ENCODE results near the gene ABHD2. TPM values are rescaled to one million over a fixed set of nuclear protein-coding genes. Genes with fewer than 3 reads are reported as not detected.

Gene ABHD2
- total RNA-seq, 1 experiment from 2014 or later: 52.4 TPM

DNA sequence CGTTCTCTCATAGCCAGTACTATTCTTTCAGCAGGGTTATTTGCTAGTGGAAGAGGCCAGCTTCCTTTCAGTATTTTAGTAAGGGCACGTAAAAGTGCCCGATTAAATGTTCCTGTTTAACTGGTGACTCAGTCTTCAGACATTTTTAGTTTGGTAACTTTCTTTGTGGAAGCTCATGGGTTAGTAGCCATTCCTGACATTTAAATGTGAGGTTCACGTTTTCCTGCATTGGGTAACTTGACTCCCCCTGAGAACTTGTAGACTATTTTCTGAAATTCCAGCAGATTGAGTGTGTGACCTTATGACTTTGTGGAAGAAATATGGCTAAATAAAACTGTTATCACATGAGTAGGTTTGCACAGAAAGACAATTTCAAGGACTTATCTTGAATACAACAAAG is 16.9 kb downstream of the ABHD2 start:
- Histone ChIP-seq H3K27me3 (replicated peaks; ENCODE audit: insufficient read depth, low read depth, low read length, poor library complexity) (no peaks in the 10 kb centered on the region), H3K4me3 (ENCODE audit: low read depth, low read length, poor library complexity, severe bottlenecking) (no peak overlapping the region), H3K27ac (ENCODE audit: low read depth, low read length, poor library complexity, severe bottlenecking) (no peak overlapping the region), H3K36me3 (ENCODE audit: insufficient read depth, low read length, poor library complexity, severe bottlenecking) (no peaks in the 10 kb centered on the region), H3K4me1 (ENCODE audit: insufficient read depth, low read length, poor library complexity, severe bottlenecking) (peaks cover 4% of the 10 kb centered on the region), H3K9me3 (ENCODE audit: low read depth, low read length, poor library complexity, severe bottlenecking) (no peaks in the 10 kb centered on the region)
- BruUV-seq (replicated peaks): no TSS peak
- POLR2A ChIA-PET (ENCODE audit: low non-redundant PET): no interaction called here
- peak; percentile 33 for DNase-seq (ENCODE audit: low spot score)
- TF ChIP-seq, protein P1, sequence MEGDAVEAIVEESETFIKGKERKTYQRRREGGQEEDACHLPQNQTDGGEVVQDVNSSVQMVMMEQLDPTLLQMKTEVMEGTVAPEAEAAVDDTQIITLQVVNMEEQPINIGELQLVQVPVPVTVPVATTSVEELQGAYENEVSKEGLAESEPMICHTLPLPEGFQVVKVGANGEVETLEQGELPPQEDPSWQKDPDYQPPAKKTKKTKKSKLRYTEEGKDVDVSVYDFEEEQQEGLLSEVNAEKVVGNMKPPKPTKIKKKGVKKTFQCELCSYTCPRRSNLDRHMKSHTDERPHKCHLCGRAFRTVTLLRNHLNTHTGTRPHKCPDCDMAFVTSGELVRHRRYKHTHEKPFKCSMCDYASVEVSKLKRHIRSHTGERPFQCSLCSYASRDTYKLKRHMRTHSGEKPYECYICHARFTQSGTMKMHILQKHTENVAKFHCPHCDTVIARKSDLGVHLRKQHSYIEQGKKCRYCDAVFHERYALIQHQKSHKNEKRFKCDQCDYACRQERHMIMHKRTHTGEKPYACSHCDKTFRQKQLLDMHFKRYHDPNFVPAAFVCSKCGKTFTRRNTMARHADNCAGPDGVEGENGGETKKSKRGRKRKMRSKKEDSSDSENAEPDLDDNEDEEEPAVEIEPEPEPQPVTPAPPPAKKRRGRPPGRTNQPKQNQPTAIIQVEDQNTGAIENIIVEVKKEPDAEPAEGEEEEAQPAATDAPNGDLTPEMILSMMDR (conservative IDR thresholded peaks at IDR 0.05; ENCODE audit: low read depth, low read length): no peak
- TF ChIP-seq EZH2 (IDR thresholded peaks at IDR 0.05; ENCODE audit: borderline replicate concordance, low read depth, low read length, poor library complexity, severe bottlenecking): no peak
- intact Hi-C loops (cut with micrococcal nuclease; ENCODE audit: unreplicated experiment): no loop called here
- CTCF ChIA-PET: no interaction called here

DNA sequence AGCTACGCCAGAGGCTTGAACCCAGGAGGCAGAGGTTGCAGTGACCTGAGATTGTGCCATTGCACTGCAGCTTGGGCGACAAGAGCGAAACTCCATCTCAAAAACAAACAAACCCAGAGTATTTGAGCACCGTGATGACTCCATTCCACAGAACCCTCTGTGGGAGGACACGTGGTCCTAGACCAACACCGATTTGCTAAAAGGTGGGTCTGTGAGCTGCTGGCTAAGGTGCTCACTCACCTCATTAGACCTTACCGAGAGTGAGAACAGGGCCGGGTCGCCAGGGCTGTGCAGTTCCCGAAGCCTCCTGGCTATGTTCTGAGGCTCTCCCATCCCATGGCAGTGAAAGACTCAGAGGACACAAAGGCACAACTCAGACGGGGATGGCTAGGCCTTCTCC is 17.9 kb downstream of the ABHD2 start:
- no peak for TF ChIP-seq EZH2 (IDR thresholded peaks at IDR 0.05; ENCODE audit: borderline replicate concordance, low read depth, low read length, poor library complexity, severe bottlenecking)
- TF ChIP-seq, protein P1 (conservative IDR thresholded peaks at IDR 0.05; ENCODE audit: low read depth, low read length): no peak
- Histone ChIP-seq H3K4me3 (ENCODE audit: low read depth, low read length, poor library complexity, severe bottlenecking) (no peak overlapping the region), H3K4me1 (ENCODE audit: insufficient read depth, low read length, poor library complexity, severe bottlenecking) (peaks cover 4% of the 10 kb centered on the region), H3K9me3 (ENCODE audit: low read depth, low read length, poor library complexity, severe bottlenecking) (no peaks in the 10 kb centered on the region), H3K27me3 (replicated peaks; ENCODE audit: insufficient read depth, low read depth, low read length, poor library complexity) (no peaks in the 10 kb centered on the region), H3K27ac (ENCODE audit: low read depth, low read length, poor library complexity, severe bottlenecking) (no peak overlapping the region), H3K36me3 (ENCODE audit: insufficient read depth, low read length, poor library complexity, severe bottlenecking) (no peaks in the 10 kb centered on the region)
- DNase-seq (ENCODE audit: low spot score): no peak
- BruUV-seq (replicated peaks): no TSS peak
- intact Hi-C loops (cut with micrococcal nuclease; ENCODE audit: unreplicated experiment): no loop called here
- POLR2A ChIA-PET (ENCODE audit: low non-redundant PET): no interaction called here
- CTCF ChIA-PET: no interaction called here

DNA sequence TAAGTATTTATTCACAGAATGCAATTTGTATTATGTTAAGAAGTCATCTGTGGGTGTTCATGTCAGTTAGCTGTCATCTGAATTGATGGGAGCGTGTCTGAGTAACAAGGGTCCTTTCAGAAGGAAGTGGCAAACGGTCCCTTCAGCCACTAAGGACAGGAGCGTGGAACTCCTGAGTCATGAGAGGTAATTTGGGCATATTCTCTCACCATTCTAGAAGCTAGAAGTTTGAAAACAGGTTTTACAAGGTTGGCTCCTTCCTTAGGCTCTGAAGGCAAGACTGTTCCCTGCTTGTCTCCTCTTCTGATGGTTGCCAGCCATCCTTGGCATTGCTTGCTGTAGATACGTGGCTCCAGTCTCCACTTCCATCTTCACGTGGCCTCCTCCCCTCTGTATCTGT is 19.7 kb downstream of the ABHD2 start:
- Histone ChIP-seq H3K9me3 (ENCODE audit: low read depth, low read length, poor library complexity, severe bottlenecking) (no peaks in the 10 kb centered on the region), H3K27me3 (replicated peaks; ENCODE audit: insufficient read depth, low read depth, low read length, poor library complexity) (no peaks in the 10 kb centered on the region), H3K4me3 (ENCODE audit: low read depth, low read length, poor library complexity, severe bottlenecking) (no peak overlapping the region), H3K36me3 (ENCODE audit: insufficient read depth, low read length, poor library complexity, severe bottlenecking) (no peaks in the 10 kb centered on the region), H3K27ac (ENCODE audit: low read depth, low read length, poor library complexity, severe bottlenecking) (no peak overlapping the region), H3K4me1 (ENCODE audit: insufficient read depth, low read length, poor library complexity, severe bottlenecking) (peaks cover 4% of the 10 kb centered on the region)
- POLR2A ChIA-PET (ENCODE audit: low non-redundant PET): no interaction called here
- DNase-seq (ENCODE audit: low spot score): no peak
- CTCF ChIA-PET: no interaction called here
- intact Hi-C loops (cut with micrococcal nuclease; ENCODE audit: unreplicated experiment): no loop called here
- no peak for TF ChIP-seq EZH2 (IDR thresholded peaks at IDR 0.05; ENCODE audit: borderline replicate concordance, low read depth, low read length, poor library complexity, severe bottlenecking)
- TF ChIP-seq, protein P1 (conservative IDR thresholded peaks at IDR 0.05; ENCODE audit: low read depth, low read length): no peak
- no TSS peak for BruUV-seq (replicated peaks)
